Trophoblast cell (in vitro differentiated cells and primary cell): ENCODE measurements around the gene REXO1.

Experiments
- DNase-seq, 2 donors: peaks; one replicate each; pipeline ENCODE4 v3.0.0-alpha.2; 2016
- H2AFZ ChIP-seq: 2 replicates; pipeline ENCODE4 v1.6.1; 2013; ENCODE audit warnings: low read length, moderate library complexity, mild to moderate bottlenecking; ENCODE audit not compliant: insufficient read depth, poor library complexity
- H2AK5ac ChIP-seq: 2 replicates; pipeline ENCODE4 v1.6.1; 2013; ENCODE audit warnings: mild to moderate bottlenecking, low read length
- H2BK120ac ChIP-seq: 2 replicates; pipeline ENCODE4 v1.6.1; 2013; ENCODE audit warnings: low read length, mild to moderate bottlenecking, moderate library complexity; ENCODE audit not compliant: insufficient read depth, poor library complexity
- H2BK12ac ChIP-seq: 2 replicates; pipeline ENCODE4 v1.6.1; 2013; ENCODE audit warnings: mild to moderate bottlenecking, low read length, moderate library complexity
- H2BK5ac ChIP-seq: 2 replicates; pipeline ENCODE4 v1.6.1; 2013; ENCODE audit warnings: low read length, low read depth, moderate library complexity, mild to moderate bottlenecking; ENCODE audit not compliant: poor library complexity
- H3K14ac ChIP-seq: 2 replicates; pipeline ENCODE4 v1.6.1; 2013; ENCODE audit warnings: mild to moderate bottlenecking, low read length
- H3K18ac ChIP-seq: 2 replicates; pipeline ENCODE4 v1.6.1; 2013; ENCODE audit warnings: mild to moderate bottlenecking, low read length
- H3K23ac ChIP-seq: 2 replicates; pipeline ENCODE4 v1.6.1; 2013; ENCODE audit warnings: low read length
- H3K27ac ChIP-seq: 2 replicates; pipeline ENCODE4 v1.5.1; 2013; ENCODE audit warnings: low read depth, mild to moderate bottlenecking, inconsistent platforms, low read length, moderate library complexity
- H3K27me3 ChIP-seq: 2 replicates; pipeline ENCODE4 v1.6.1; 2013; ENCODE audit warnings: inconsistent platforms, mild to moderate bottlenecking, low read length, moderate library complexity; ENCODE audit not compliant: insufficient read depth
- H3K36me3 ChIP-seq, 2 experiments: 1 replicate in 1 of 2; 2 replicates in 1 of 2; pipeline ENCODE4 v1.6.1; 2013; ENCODE audit warnings: low read length in 2 of 2, mild to moderate bottlenecking in 2 of 2, moderate library complexity in 1 of 2; ENCODE audit not compliant: insufficient read depth in 2 of 2, control insufficient read depth in 1 of 2
- H3K4ac ChIP-seq: 2 replicates; pipeline ENCODE4 v1.6.1; 2013; ENCODE audit warnings: low read depth, mild to moderate bottlenecking, low read length, moderate library complexity
- H3K4me1 ChIP-seq, 2 experiments: 1 replicate in 1 of 2; 2 replicates in 1 of 2; pipeline ENCODE4 v1.6.1; 2013; ENCODE audit warnings: low read length in 2 of 2, mild to moderate bottlenecking in 2 of 2, moderate library complexity in 1 of 2; ENCODE audit not compliant: insufficient read depth in 2 of 2, control insufficient read depth in 1 of 2
- H3K4me2 ChIP-seq: 2 replicates; pipeline ENCODE4 v1.6.1; 2013; ENCODE audit warnings: inconsistent platforms, mild to moderate bottlenecking, low read length, moderate library complexity
- H3K4me3 ChIP-seq: 2 replicates; pipeline ENCODE4 v1.5.1; 2013; ENCODE audit warnings: mild to moderate bottlenecking, low read depth, low read length, inconsistent platforms
- H3K79me1 ChIP-seq: one replicate; pipeline ENCODE4 v1.6.1; 2013; ENCODE audit warnings: low read length
- H3K79me2 ChIP-seq: 2 replicates; pipeline ENCODE4 v1.6.1; 2013; ENCODE audit warnings: low read length, mild to moderate bottlenecking; ENCODE audit not compliant: control insufficient read depth, insufficient read depth, poor library complexity
- H3K9ac ChIP-seq: 2 replicates; pipeline ENCODE4 v1.6.1; 2013; ENCODE audit warnings: mild to moderate bottlenecking, low read length
- H3K9me3 ChIP-seq: 2 replicates; pipeline ENCODE4 v1.6.1; 2013; ENCODE audit warnings: low read depth, mild to moderate bottlenecking, control low read depth, inconsistent platforms, low read length; ENCODE audit not compliant: insufficient read depth
- H4K12ac ChIP-seq: 2 replicates; pipeline ENCODE4 v1.6.1; 2013; ENCODE audit warnings: low read depth, mild to moderate bottlenecking, low read length, moderate library complexity
- H4K8ac ChIP-seq: 2 replicates; pipeline ENCODE4 v1.6.1; 2013; ENCODE audit warnings: low read depth, mild to moderate bottlenecking, low read length, moderate library complexity
- H4K91ac ChIP-seq: one replicate; pipeline ENCODE4 v1.6.1; 2013; ENCODE audit warnings: low read depth, mild to moderate bottlenecking, low read length, moderate library complexity
- WGBS: extraction: QIAGEN DNeasy Blood & Tissue Kit; methylation state at CpG from one replicate; pipeline ENCODE4 v1.1.7; 2013; ENCODE audit warnings: missing lambda C conversion rate; ENCODE audit not compliant: insufficient read length, insufficient coverage; ENCODE audit errors: extremely low coverage; 5-methylcytosine and 5-hydroxymethylcytosine counted together

Gene REXO1

DNA sequence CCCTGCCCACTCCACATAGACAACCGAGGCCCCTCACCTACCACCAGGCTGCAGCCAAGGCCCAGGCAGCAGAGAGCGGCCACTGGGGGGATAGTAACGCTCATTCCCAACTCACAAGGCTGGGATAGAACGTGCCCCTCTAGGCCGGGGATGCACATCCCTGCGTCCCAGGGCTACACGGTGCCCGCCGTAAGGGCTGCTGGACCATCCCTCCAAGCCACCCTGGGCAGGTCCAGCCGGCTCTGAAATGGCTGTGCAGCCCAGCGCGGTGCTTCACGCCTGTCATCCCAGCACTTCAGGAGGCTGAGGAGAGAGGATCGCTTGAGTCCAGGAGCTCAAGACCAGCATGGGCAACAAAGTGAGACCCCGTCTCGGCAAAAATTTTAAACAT lies 3.2 kb downstream of the REXO1 start:
- Histone ChIP-seq H2BK12ac (no peak overlapping the region), H3K4ac (peak overlapping the region; percentile 37), H3K79me1 (peaks cover 8% of the 10 kb centered on the region), H3K79me2 (peaks cover 19% of the 10 kb centered on the region), H2AK5ac (no peak overlapping the region), H3K9me3 (peaks cover 6% of the 10 kb centered on the region), H2BK120ac (no peak overlapping the region), H3K4me1 (peaks cover 7% of the 10 kb centered on the region in 2 experiments), H3K36me3 (peaks cover 14 to 22% of the 10 kb centered on the region in 2 experiments), H3K4me2 (no peak overlapping the region), H3K9ac (no peak overlapping the region), H3K27ac (no peak overlapping the region), H4K91ac (no peak overlapping the region), H3K27me3 (no peaks in the 10 kb centered on the region), H4K12ac (no peak overlapping the region), H3K14ac (no peak overlapping the region), H3K23ac (no peak overlapping the region), H2BK5ac (no peak overlapping the region), H3K4me3 (no peak overlapping the region), H3K18ac (peak overlapping the region; percentile 30), H2AFZ (peak overlapping the region; percentile 39), H4K8ac (no peak overlapping the region)
- DNase-seq: no peak
- WGBS: no CpG with 5 or more reads among the region's 16 CpGs

DNA sequence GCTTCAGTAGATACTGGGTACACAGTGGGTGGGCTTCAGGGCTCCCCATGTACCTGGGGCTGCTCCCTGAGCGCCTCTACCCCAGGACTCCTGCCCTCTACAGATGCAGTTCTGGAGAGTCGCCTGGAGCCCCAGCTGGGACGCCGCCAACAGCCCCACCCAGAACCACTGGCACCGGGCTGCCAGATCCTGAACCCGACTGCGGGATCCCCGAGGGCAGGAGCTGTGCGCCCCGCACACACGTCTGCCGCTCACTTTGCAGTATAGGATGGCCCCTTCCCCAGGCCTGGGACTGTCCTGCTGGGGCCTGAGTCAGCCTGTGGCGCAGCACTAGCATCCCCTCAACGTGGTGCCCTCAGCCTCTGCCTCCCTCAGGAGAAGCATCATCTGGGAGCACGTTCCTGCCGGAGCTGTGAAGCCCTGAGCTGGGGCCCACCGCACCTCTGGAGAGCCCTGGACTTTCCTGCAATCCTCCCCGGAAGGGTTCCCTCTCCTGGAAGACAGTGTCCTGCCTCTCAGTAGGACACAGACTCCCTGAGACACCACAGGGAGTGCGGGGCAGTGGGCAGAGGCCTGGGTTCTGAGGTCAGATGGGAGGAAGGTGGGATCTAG lies 3.7 kb downstream of the REXO1 start:
- H3K36me3 ChIP-seq: peaks cover 19 to 26% of the 10 kb centered on the region in 2 experiments
- H3K9ac ChIP-seq: no peak overlapping the region
- WGBS: no CpG with 5 or more reads among the region's 19 CpGs

DNA sequence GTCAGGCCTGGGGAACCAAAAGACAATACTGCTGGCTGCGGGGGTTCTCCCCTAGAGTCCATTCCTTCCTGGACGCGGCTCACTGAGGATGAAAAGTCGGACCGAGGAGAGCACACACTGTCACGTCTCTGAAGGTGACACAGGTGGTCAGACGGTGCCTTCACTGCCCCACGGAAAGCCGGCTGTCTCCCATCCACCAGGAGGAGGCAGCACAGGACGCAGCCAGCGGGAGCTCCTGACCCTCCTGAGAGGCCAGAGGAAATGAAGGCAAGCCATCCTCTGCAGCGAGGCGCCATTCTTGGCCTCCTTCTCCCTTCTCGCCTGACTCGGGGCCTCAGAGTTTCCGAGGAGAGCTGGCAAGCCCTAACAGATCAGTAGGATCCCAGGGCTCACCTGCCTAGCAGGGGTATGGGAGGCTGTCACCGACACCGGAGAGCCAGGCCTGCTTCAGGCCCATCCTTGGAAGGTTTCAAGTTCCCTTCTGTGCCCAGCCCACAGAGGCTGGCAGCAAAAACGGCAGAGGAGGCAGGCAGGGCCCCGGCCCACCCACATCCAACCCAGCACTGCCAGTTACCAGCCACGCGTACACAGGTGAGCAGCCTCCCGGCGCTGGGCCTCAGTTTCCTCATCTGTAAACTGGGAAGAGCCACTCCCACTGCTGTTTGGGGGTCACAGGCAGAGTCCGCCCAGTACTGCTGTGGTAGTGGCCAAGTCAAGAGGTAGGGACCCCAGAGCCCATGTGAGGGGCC lies 4.5 kb downstream of the REXO1 start:
- H4K91ac ChIP-seq: no peak overlapping the region
- WGBS: no CpG with 5 or more reads among the region's 25 CpGs
- peaks cover 7% of the 10 kb centered on the region in 2 experiments for H3K4me1 ChIP-seq
- peaks cover 6% of the 10 kb centered on the region for H3K9me3 ChIP-seq
- H4K8ac ChIP-seq: no peak overlapping the region
- DNase-seq: peak in 1 of 2 donors; percentile 26
- H2BK120ac ChIP-seq: no peak overlapping the region
- H3K14ac ChIP-seq: no peak overlapping the region
- H2BK12ac ChIP-seq: no peak overlapping the region
- no peak overlapping the region for H2AK5ac ChIP-seq
- peaks cover 19% of the 10 kb centered on the region for H3K79me2 ChIP-seq
- peaks cover 22 to 30% of the 10 kb centered on the region in 2 experiments for H3K36me3 ChIP-seq
- H3K18ac ChIP-seq: no peak overlapping the region
- H3K27me3 ChIP-seq: no peaks in the 10 kb centered on the region
- peaks cover 8% of the 10 kb centered on the region for H3K79me1 ChIP-seq
- H3K23ac ChIP-seq: no peak overlapping the region
- H4K12ac ChIP-seq: no peak overlapping the region
- no peak overlapping the region for H3K9ac ChIP-seq
- H2AFZ ChIP-seq: no peak overlapping the region
- H3K4ac ChIP-seq: peak overlapping the region; percentile 37
- H3K4me3 ChIP-seq: no peak overlapping the region
- H2BK5ac ChIP-seq: no peak overlapping the region
- H3K27ac ChIP-seq: no peak overlapping the region
- H3K4me2 ChIP-seq: no peak overlapping the region

More for the DNA sequence above, 3.7 kb downstream of the REXO1 start:
- no peak overlapping the region for H2BK120ac ChIP-seq
- H3K4me2 ChIP-seq: no peak overlapping the region
- no peak overlapping the region for H3K14ac ChIP-seq
- no peak overlapping the region for H3K4me3 ChIP-seq
- peaks cover 19% of the 10 kb centered on the region for H3K79me2 ChIP-seq
- no peak overlapping the region for H3K18ac ChIP-seq
- H3K27me3 ChIP-seq: no peaks in the 10 kb centered on the region
- H2BK12ac ChIP-seq: no peak overlapping the region
- peaks cover 7% of the 10 kb centered on the region in 2 experiments for H3K4me1 ChIP-seq
- no peak for DNase-seq
- H3K9me3 ChIP-seq: peaks cover 6% of the 10 kb centered on the region
- no peak overlapping the region for H4K12ac ChIP-seq
- no peak overlapping the region for H2AK5ac ChIP-seq
- H3K79me1 ChIP-seq: peaks cover 8% of the 10 kb centered on the region
- H2BK5ac ChIP-seq: no peak overlapping the region
- H4K91ac ChIP-seq: no peak overlapping the region
- H3K23ac ChIP-seq: no peak overlapping the region
- H4K8ac ChIP-seq: no peak overlapping the region
- no peak overlapping the region for H3K27ac ChIP-seq
- peak overlapping the region; percentile 37 for H3K4ac ChIP-seq
- H2AFZ ChIP-seq: no peak overlapping the region

- no peak overlapping the region for H3K18ac ChIP-seq
- no CpG with 5 or more reads among the region's 22 CpGs for WGBS
- no peak overlapping the region for H3K4ac ChIP-seq
- no peak overlapping the region for H2AK5ac ChIP-seq
- H2BK120ac ChIP-seq: no peak overlapping the region
- H4K8ac ChIP-seq: no peak overlapping the region
- no peak overlapping the region for H3K4me3 ChIP-seq
- peaks cover 22 to 30% of the 10 kb centered on the region in 2 experiments for H3K36me3 ChIP-seq
- no peak overlapping the region for H2BK5ac ChIP-seq
- peaks cover 5% of the 10 kb centered on the region for H3K79me1 ChIP-seq
- H3K4me1 ChIP-seq: peaks cover 7% of the 10 kb centered on the region in 2 experiments
- no peak overlapping the region for H2BK12ac ChIP-seq
- peaks cover 6% of the 10 kb centered on the region for H3K9me3 ChIP-seq
- H3K79me2 ChIP-seq: peaks cover 17% of the 10 kb centered on the region
- no peak overlapping the region for H3K27ac ChIP-seq
- H3K4me2 ChIP-seq: no peak overlapping the region
- no peak overlapping the region for H3K14ac ChIP-seq
- no peaks in the 10 kb centered on the region for H3K27me3 ChIP-seq
- no peak overlapping the region for H4K91ac ChIP-seq
- DNase-seq: no peak
- H2AFZ ChIP-seq: no peak overlapping the region
- no peak overlapping the region for H4K12ac ChIP-seq
- no peak overlapping the region for H3K23ac ChIP-seq
- H3K9ac ChIP-seq: no peak overlapping the region
Observed at GRCh38 chr19:1843116-1843515, 5.2 kb downstream of the REXO1 start.
